Measurements from ENCODE around the gene MYLK. TPM values are rescaled to one million over a fixed set of nuclear protein-coding genes. Genes with fewer than 3 reads are reported as not detected.
A peak's percentile ranks its signal among the peaks of the same experiment; 100 is the strongest.

The MYLK gene
- polyA plus RNA-seq, 2 donors, result 14.2 to 104 TPM

GRCh38 chr3:123651449-123652341 lies 232.4 kb downstream of the MYLK start:
- Histone ChIP-seq H3K27me3 (ENCODE audit: control insufficient read depth in 1 of 2, insufficient read depth in 2 of 2, low read length in 2 of 2) (no peaks in the 10 kb centered on the region), H3K9me3 (ENCODE audit: control insufficient read depth in 2 of 2, insufficient read depth in 1 of 2, low read depth in 1 of 2, low read length in 1 of 2) (no peaks in the 10 kb centered on the region), H3K36me3 (ENCODE audit: control insufficient read depth in 2 of 2, insufficient read depth in 2 of 2, low read length in 1 of 2) (peaks cover 2 to 5% of the 10 kb centered on the region in 2 donors), H3K27ac (ENCODE audit: low read depth in 2 of 2, low read length in 1 of 2) (peak overlapping the region in 1 of 2 donors; percentile 81), H3K4me3 (ENCODE audit: low read depth in 1 of 2, low read length in 2 of 2) (no peak overlapping the region), H3K4me1 (ENCODE audit: control insufficient read depth in 2 of 2, insufficient read depth in 2 of 2, low read length in 1 of 2) (peaks cover 0 to 3% of the 10 kb centered on the region in 2 donors)
- 78 to 82% methylated on average over 11 of the region's 11 CpGs for WGBS, 2 donors

GRCh38 chr3:123650101-123650500 lies 234.0 kb downstream of the MYLK start:
- 80 to 83% methylated on average over 8 of the region's 8 CpGs for WGBS, 2 donors
- H3K27ac ChIP-seq (ENCODE audit: low read depth in 2 of 2, low read length in 1 of 2), result no peak overlapping the region
- no peaks in the 10 kb centered on the region for H3K27me3 ChIP-seq (ENCODE audit: control insufficient read depth in 1 of 2, insufficient read depth in 2 of 2, low read length in 2 of 2)
- H3K9me3 ChIP-seq (ENCODE audit: control insufficient read depth in 2 of 2, insufficient read depth in 1 of 2, low read depth in 1 of 2, low read length in 1 of 2), result no peaks in the 10 kb centered on the region
- no peak overlapping the region for H3K4me3 ChIP-seq (ENCODE audit: low read depth in 1 of 2, low read length in 2 of 2)
- peaks cover 0 to 3% of the 10 kb centered on the region in 2 donors for H3K4me1 ChIP-seq (ENCODE audit: control insufficient read depth in 2 of 2, insufficient read depth in 2 of 2, low read length in 1 of 2)
- H3K36me3 ChIP-seq (ENCODE audit: control insufficient read depth in 2 of 2, insufficient read depth in 2 of 2, low read length in 1 of 2), result peaks cover 2 to 5% of the 10 kb centered on the region in 2 donors

GRCh38 chr3:123648696-123649405 lies 235.3 kb downstream of the MYLK start:
- H3K27ac ChIP-seq (ENCODE audit: low read depth in 2 of 2, low read length in 1 of 2), result no peak overlapping the region
- WGBS, 2 donors, result 76 to 83% methylated on average over 10 of the region's 10 CpGs
- peaks cover 2 to 5% of the 10 kb centered on the region in 2 donors for H3K36me3 ChIP-seq (ENCODE audit: control insufficient read depth in 2 of 2, insufficient read depth in 2 of 2, low read length in 1 of 2)

DNA sequence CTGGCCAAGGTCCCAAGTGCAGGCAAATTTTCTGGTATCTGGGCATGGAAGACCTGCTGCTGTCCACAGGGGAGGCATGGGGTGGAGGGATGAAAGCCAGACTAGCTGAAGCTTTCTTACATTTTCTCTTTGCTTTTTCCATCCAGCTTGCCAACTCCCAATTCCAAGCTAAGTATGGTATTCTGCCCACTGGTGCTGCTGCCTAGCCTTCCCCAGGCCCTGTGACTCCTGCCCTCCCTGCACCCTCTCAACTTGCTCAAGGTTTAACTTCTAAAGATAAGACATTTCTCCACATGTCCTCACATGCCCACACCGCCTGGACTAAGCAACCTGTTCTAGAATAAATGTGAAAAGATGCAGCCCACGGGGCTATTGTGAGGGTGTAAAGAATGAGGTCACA lies 239.8 kb downstream of the MYLK start:
- Histone ChIP-seq H3K27ac (ENCODE audit: low read depth in 2 of 2, low read length in 1 of 2) (peak overlapping the region in 1 of 2 donors; percentile 2), H3K36me3 (ENCODE audit: control insufficient read depth in 2 of 2, insufficient read depth in 2 of 2, low read length in 1 of 2) (peaks cover 0 to 5% of the 10 kb centered on the region in 2 donors), H3K9me3 (ENCODE audit: control insufficient read depth in 2 of 2, insufficient read depth in 1 of 2, low read depth in 1 of 2, low read length in 1 of 2) (no peaks in the 10 kb centered on the region), H3K4me3 (ENCODE audit: low read depth in 1 of 2, low read length in 2 of 2) (no peak overlapping the region), H3K4me1 (ENCODE audit: control insufficient read depth in 2 of 2, insufficient read depth in 2 of 2, low read length in 1 of 2) (peaks cover 0 to 4% of the 10 kb centered on the region in 2 donors), H3K27me3 (ENCODE audit: control insufficient read depth in 1 of 2, insufficient read depth in 2 of 2, low read length in 2 of 2) (no peaks in the 10 kb centered on the region)
- WGBS, 2 donors, result 57 to 59% methylated on average over 2 of the region's 2 CpGs

More at GRCh38 chr3:123648696-123649405, 235.3 kb downstream of the MYLK start:
- Histone ChIP-seq H3K4me3 (ENCODE audit: low read depth in 1 of 2, low read length in 2 of 2) (no peak overlapping the region), H3K9me3 (ENCODE audit: control insufficient read depth in 2 of 2, insufficient read depth in 1 of 2, low read depth in 1 of 2, low read length in 1 of 2) (no peaks in the 10 kb centered on the region), H3K27me3 (ENCODE audit: control insufficient read depth in 1 of 2, insufficient read depth in 2 of 2, low read length in 2 of 2) (no peaks in the 10 kb centered on the region), H3K4me1 (ENCODE audit: control insufficient read depth in 2 of 2, insufficient read depth in 2 of 2, low read length in 1 of 2) (peaks cover 3 to 4% of the 10 kb centered on the region in 2 donors)

GRCh38 chr3:123642957-123643330 lies 241.2 kb downstream of the MYLK start:
- WGBS, 2 donors, result 89% methylated on average over 4 of the region's 4 CpGs
- no peaks in the 10 kb centered on the region for H3K9me3 ChIP-seq (ENCODE audit: control insufficient read depth in 2 of 2, insufficient read depth in 1 of 2, low read depth in 1 of 2, low read length in 1 of 2)
- H3K27me3 ChIP-seq (ENCODE audit: control insufficient read depth in 1 of 2, insufficient read depth in 2 of 2, low read length in 2 of 2), result no peaks in the 10 kb centered on the region
- H3K4me1 ChIP-seq (ENCODE audit: control insufficient read depth in 2 of 2, insufficient read depth in 2 of 2, low read length in 1 of 2), result peaks cover 0 to 4% of the 10 kb centered on the region in 2 donors
- no peak overlapping the region for H3K4me3 ChIP-seq (ENCODE audit: low read depth in 1 of 2, low read length in 2 of 2)
- peak overlapping the region in 1 of 2 donors; percentile 3 for H3K27ac ChIP-seq (ENCODE audit: low read depth in 2 of 2, low read length in 1 of 2)
- H3K36me3 ChIP-seq (ENCODE audit: control insufficient read depth in 2 of 2, insufficient read depth in 2 of 2, low read length in 1 of 2), result no peaks in the 10 kb centered on the region

- WGBS, 2 donors, result 32 to 43% methylated on average over 3 of the region's 3 CpGs
- H3K27me3 ChIP-seq (ENCODE audit: control insufficient read depth in 1 of 2, insufficient read depth in 2 of 2, low read length in 2 of 2), result no peaks in the 10 kb centered on the region
- no peak overlapping the region for H3K4me3 ChIP-seq (ENCODE audit: low read depth in 1 of 2, low read length in 2 of 2)
- H3K9me3 ChIP-seq (ENCODE audit: control insufficient read depth in 2 of 2, insufficient read depth in 1 of 2, low read depth in 1 of 2, low read length in 1 of 2), result no peaks in the 10 kb centered on the region
- H3K36me3 ChIP-seq (ENCODE audit: control insufficient read depth in 2 of 2, insufficient read depth in 2 of 2, low read length in 1 of 2), result peaks cover 0 to 5% of the 10 kb centered on the region in 2 donors
- H3K4me1 ChIP-seq (ENCODE audit: control insufficient read depth in 2 of 2, insufficient read depth in 2 of 2, low read length in 1 of 2), result peaks cover 0 to 4% of the 10 kb centered on the region in 2 donors
- peak overlapping the region in 1 of 2 donors; percentile 52 for H3K27ac ChIP-seq (ENCODE audit: low read depth in 2 of 2, low read length in 1 of 2)
Measured at GRCh38 chr3:123642182-123642956, 241.8 kb downstream of the MYLK start.

DNA sequence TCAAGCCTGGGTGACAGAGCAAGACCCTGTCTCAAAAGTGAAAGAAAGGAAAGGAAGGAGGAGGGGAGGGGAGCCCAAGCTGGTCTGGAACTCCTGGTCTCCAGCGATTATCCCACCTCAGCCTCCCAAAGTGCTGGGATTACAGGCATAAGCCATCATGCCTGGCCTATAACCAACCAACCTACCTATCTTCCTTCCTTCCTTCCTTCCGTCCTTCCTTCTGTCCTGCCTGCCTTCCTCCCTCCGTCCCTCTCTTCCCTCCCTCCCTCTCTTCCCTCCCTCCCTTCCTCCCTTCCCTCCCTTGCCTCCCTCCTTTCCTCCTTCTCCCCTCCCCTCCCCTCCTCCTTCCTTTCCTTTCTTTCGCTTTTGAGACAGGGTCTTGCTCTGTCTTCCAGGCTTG lies 242.6 kb downstream of the MYLK start:
- Histone ChIP-seq H3K4me1 (ENCODE audit: control insufficient read depth in 2 of 2, insufficient read depth in 2 of 2, low read length in 1 of 2) (peaks cover 2 to 4% of the 10 kb centered on the region in 2 donors), H3K4me3 (ENCODE audit: low read depth in 1 of 2, low read length in 2 of 2) (no peak overlapping the region), H3K9me3 (ENCODE audit: control insufficient read depth in 2 of 2, insufficient read depth in 1 of 2, low read depth in 1 of 2, low read length in 1 of 2) (no peaks in the 10 kb centered on the region), H3K27me3 (ENCODE audit: control insufficient read depth in 1 of 2, insufficient read depth in 2 of 2, low read length in 2 of 2) (no peaks in the 10 kb centered on the region), H3K27ac (ENCODE audit: low read depth in 2 of 2, low read length in 1 of 2) (peak overlapping the region in 1 of 2 donors; percentile 52), H3K36me3 (ENCODE audit: control insufficient read depth in 2 of 2, insufficient read depth in 2 of 2, low read length in 1 of 2) (peaks cover 0 to 5% of the 10 kb centered on the region in 2 donors)
- WGBS, 2 donors, result 70 to 74% methylated on average over 4 of the region's 4 CpGs

DNA sequence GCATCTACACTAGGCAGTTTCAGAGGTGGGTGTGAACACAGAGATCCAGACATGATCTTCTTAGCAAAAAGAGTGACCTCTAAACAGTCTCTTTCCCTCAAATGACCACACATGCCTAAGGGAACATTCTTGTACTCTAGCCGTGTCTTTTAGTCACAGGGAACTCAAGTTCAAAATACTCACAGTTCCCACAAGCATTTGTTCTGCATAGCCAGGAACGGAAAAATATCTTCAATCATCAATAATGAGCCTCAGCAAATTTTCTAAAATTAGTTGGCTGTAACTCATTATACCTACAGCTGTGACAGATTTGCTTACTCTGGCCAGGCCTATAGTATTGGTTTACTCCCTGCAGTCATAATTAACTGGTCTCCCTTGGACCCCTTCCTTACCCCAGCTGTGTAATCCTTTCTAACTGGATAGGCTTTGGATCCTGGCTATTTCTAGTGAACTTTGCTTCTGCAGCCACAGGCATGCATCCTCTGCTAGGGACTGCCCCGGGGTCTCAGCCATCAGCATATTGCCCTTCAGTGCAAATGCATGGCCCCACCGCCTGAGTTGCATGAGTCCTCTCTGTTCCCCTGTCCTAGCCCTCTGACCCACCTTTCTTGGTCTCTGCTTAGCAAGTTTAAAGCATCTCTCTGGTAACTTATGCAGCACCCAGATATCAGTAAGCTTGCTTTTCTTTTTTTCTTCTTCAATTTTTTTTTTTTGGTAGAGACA lies 243.2 kb downstream of the MYLK start:
- peaks cover 5 to 6% of the 10 kb centered on the region in 2 donors for H3K4me1 ChIP-seq (ENCODE audit: control insufficient read depth in 2 of 2, insufficient read depth in 2 of 2, low read length in 1 of 2)
- no peak overlapping the region for H3K4me3 ChIP-seq (ENCODE audit: low read depth in 1 of 2, low read length in 2 of 2)
- peaks cover 0 to 5% of the 10 kb centered on the region in 2 donors for H3K36me3 ChIP-seq (ENCODE audit: control insufficient read depth in 2 of 2, insufficient read depth in 2 of 2, low read length in 1 of 2)
- H3K27me3 ChIP-seq (ENCODE audit: control insufficient read depth in 1 of 2, insufficient read depth in 2 of 2, low read length in 2 of 2), result no peaks in the 10 kb centered on the region
- H3K9me3 ChIP-seq (ENCODE audit: control insufficient read depth in 2 of 2, insufficient read depth in 1 of 2, low read depth in 1 of 2, low read length in 1 of 2), result no peaks in the 10 kb centered on the region
- peak overlapping the region; percentile 21 to 40 for H3K27ac ChIP-seq (ENCODE audit: low read depth in 2 of 2, low read length in 1 of 2)
- 72 to 73% methylated on average over 4 of the region's 4 CpGs for WGBS, 2 donors

Data from esophagus (tissue), 2 donors.